T-helper 17 cell (primary cell): ENCODE data around the gene BCAS3. TPM values are rescaled to one million over a fixed set of nuclear protein-coding genes. Genes with fewer than 3 reads are reported as not detected.
A peak's percentile ranks its signal among the peaks of the same experiment; 100 is the strongest.

Experiments used
- ATAC-seq: fragments of 150-1000 bp; cut with Tn5 transposase; 2 replicates; pipeline ENCODE4 v1.10.0; 2021; ENCODE audit warnings: mild to moderate bottlenecking, moderate library complexity
- DNase-seq, 3 donors: peaks; one replicate each; pipeline versions ENCODE4 v3.0.0 to v3.0.0-alpha.2; 2020 to 2021
- H3K9me3 ChIP-seq: one replicate; pipeline ENCODE4 v1.7.0; 2013; ENCODE audit warnings: low read length, mild to moderate bottlenecking; ENCODE audit not compliant: control insufficient read depth, poor library complexity, severe bottlenecking
- H3K27ac Mint-ChIP-seq: one replicate; pipeline ENCODE4 v1.8.0; 2022; ENCODE audit warnings: mild to moderate bottlenecking, moderate library complexity, mixed read lengths
- H3K27me3 Mint-ChIP-seq: one replicate; pipeline ENCODE4 v1.8.0; 2022; ENCODE audit warnings: mixed read lengths
- H3K36me3 Mint-ChIP-seq: one replicate; pipeline ENCODE4 v1.8.0; 2022; ENCODE audit warnings: low read depth, mixed read lengths
- H3K4me1 Mint-ChIP-seq: one replicate; pipeline ENCODE4 v1.8.0; 2022; ENCODE audit warnings: mild to moderate bottlenecking, mixed read lengths
- H3K4me3 Mint-ChIP-seq: one replicate; pipeline ENCODE4 v1.8.0; 2022; ENCODE audit warnings: mild to moderate bottlenecking, moderate library complexity, mixed read lengths
- total RNA-seq, 4 donors: library from RNA in 2 of 4; stranded (reverse) in 2 of 4; gene quantifications; one replicate each; pipeline ENCODE4 v1.2.3 and lab custom pipeline; 2022 to 2026

BCAS3 gene
- total RNA-seq, 2 donors from 2014 or later: 39.0 to 50.0 TPM

DNA sequence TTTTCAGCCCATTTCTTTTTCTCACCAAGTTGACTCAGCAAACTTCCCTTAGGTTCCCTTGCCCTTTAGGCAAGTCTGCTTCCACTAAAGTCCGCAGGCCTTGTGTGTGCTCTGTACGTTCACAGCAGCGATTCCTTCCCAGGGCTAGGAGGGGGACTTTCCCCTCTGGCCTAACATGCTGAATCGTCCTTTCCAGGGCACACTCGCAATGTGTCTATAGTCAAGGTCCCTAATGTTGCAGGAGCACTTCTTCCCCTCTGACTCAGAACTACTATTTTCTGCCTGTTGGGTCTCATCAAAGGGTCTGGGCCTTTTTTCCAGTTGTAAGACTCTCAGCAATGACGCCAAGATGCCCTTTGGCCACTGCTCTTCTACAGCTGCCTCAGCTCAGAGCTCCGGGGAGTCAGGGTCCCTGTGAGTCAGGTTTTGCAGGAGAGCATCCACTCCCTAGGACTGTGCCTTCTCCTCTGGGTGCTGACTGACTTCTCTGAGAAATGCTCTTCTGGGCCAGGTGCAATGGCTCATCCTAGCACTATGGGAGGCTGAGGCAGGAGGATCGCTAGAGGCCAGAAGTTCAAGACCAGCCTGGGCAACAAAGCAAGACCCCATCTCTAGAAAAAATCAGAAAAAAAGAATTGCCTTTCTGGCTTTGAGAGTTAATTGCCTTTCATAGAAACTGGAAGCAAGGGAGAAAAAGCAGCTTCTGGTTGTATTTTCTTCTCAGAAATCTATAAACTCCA is 657.6 kb downstream of the BCAS3 start:
- ATAC-seq (no peak), DNase-seq (no peak)
- H3K36me3 Mint-ChIP-seq: no peaks in the 10 kb centered on the region
- H3K4me3 Mint-ChIP-seq: no peak overlapping the region
- no peaks in the 10 kb centered on the region for H3K27me3 Mint-ChIP-seq
- H3K9me3 ChIP-seq: no peaks in the 10 kb centered on the region
- H3K4me1 Mint-ChIP-seq: peaks cover 3% of the 10 kb centered on the region
- H3K27ac Mint-ChIP-seq: no peak overlapping the region

DNA sequence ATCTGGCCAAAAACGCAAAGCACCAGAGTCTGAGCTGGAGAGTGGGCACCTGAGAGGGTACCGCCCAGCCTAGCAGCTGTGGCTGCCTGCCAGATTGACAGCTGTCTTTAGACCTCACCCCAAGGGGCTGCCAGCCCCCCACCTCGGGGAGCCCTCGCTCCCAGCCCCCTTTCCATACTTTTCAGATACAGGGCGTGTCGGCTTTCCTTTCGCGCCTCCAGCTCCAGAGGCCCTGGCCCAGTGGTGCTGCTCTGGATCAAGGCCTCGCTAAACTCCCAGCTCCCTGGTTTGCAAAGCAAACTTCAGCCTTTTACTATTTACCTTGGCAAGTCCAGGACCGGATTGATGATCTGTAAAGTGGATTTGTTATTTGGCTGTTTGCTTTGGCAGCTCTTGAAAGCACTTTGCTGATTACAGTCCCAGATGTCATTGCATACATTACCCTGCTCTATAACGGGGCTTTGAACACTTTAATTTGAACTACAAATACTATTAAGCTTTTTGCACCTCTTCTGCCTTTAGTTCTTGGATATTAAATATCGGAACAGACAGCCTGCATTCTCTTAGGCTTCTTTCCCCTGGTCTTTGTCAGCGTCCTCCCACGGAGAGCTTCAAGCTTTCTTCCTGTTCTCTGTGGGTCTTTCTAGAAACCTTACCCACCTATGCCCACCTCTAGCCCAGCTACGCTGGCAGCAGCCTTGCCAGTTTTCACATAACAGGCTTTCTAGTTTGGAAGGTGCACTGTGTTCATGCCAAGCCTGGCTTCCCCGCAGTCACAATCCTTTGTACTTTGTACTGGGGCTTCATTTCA is 658.4 kb downstream of the BCAS3 start:
- H3K9me3 ChIP-seq: no peaks in the 10 kb centered on the region
- no peaks in the 10 kb centered on the region for H3K36me3 Mint-ChIP-seq
- DNase-seq (no peak), ATAC-seq (no peak)
- H3K4me1 Mint-ChIP-seq: no peaks in the 10 kb centered on the region
- H3K27me3 Mint-ChIP-seq: no peaks in the 10 kb centered on the region
- no peak overlapping the region for H3K27ac Mint-ChIP-seq
- H3K4me3 Mint-ChIP-seq: no peak overlapping the region

DNA sequence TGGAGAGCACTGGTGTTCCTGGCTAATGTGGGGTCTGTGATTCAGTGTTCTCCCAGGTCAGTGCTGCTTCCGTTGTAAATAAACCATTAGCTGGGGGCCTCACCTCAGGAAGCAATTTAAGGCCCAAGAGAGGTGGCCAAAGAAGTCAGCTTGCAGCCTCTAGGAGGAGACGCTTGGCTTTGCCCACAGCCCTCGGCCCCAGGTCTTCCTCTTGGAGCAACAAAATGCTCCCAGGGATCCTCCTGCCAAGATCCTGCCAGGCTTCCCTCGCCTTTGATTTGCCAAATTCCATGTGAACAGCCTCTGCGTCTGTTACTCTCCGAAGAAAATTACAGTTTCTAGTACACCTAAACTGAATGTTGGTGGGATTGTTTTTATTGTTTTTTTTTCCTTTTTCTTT is 659.6 kb downstream of the BCAS3 start:
- DNase-seq (no peak), ATAC-seq (no peak)
- Mint-ChIP-seq H3K4me3 (no peak overlapping the region), H3K4me1 (no peaks in the 10 kb centered on the region), H3K36me3 (no peaks in the 10 kb centered on the region), H3K27me3 (no peaks in the 10 kb centered on the region), H3K27ac (no peak overlapping the region)
- no peaks in the 10 kb centered on the region for H3K9me3 ChIP-seq

DNA sequence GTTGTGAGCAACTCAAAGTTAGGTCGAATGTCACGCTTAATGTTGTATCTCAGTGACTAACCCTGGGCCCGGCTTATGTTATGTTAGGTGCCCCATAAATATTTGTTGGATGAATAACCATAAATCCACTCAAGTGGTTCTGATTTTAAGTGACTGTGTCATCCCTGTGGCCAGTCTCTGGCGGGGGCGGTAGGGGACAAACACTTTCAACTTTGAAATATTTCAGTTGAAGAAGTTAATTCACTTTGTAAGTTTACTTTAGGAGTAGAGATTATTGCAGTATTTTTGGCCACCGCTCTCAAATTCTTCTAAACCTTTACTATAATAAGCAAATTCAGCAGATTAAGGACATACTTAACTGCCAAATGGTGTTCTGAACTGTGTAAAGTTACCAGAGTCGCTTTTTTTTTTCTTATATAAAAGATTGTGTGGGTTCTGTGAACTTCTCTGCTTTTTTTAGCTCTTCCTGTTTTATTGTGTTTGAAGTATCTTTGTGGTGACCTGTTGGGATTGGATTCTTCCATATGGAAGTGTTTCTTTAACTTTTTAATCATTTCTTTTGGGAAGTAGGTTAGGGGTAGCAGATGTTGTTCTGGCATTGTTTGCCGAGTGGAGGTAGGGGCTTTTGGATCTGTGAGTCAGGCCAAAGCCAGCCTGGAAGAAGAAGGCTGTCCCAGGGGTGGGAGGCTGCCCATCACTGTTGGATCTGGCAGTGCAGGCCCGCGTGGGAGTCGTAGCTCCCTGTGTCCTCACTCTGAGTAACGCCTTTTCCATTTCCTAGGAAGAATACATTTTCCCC is 660.5 kb downstream of the BCAS3 start:
- no peaks in the 10 kb centered on the region for H3K9me3 ChIP-seq
- Mint-ChIP-seq H3K36me3 (no peaks in the 10 kb centered on the region), H3K27me3 (no peaks in the 10 kb centered on the region), H3K27ac (peak overlapping the region; percentile 11), H3K4me3 (no peak overlapping the region), H3K4me1 (no peaks in the 10 kb centered on the region)
- DNase-seq (no peak), ATAC-seq (no peak)

DNA sequence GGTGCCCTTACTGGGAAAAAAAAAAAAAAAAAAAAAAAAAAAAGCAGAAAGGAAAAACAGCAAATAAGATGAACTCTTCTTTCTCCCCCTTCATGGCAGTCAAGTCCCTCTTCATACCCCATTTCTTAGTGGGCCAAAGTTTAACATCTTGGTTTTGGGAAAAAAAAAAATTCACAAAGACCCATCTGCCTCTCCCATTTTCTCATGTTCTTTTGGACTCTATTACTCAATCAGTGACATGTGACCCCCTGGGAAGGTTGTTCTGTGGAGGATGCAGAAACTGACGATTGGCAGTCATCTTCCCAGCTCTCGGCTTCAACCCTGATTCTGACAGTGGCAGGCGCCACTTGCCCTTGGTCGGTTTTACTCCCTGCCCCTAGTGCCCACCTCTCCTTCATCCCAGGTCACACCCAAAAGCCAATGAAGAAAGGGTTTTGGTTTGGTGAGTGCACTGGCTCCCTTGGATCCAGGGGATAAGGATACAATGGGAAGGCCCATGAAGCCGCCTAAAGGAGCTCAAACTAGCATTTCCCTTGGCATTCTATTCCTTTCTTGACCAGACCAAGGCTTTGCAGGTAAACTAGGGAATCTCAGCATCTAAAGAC is 661.3 kb downstream of the BCAS3 start:
- Mint-ChIP-seq H3K4me3 (no peak overlapping the region), H3K27ac (no peak overlapping the region), H3K36me3 (no peaks in the 10 kb centered on the region), H3K4me1 (no peaks in the 10 kb centered on the region), H3K27me3 (no peaks in the 10 kb centered on the region)
- no peaks in the 10 kb centered on the region for H3K9me3 ChIP-seq
- DNase-seq (no peak), ATAC-seq (no peak)

DNA sequence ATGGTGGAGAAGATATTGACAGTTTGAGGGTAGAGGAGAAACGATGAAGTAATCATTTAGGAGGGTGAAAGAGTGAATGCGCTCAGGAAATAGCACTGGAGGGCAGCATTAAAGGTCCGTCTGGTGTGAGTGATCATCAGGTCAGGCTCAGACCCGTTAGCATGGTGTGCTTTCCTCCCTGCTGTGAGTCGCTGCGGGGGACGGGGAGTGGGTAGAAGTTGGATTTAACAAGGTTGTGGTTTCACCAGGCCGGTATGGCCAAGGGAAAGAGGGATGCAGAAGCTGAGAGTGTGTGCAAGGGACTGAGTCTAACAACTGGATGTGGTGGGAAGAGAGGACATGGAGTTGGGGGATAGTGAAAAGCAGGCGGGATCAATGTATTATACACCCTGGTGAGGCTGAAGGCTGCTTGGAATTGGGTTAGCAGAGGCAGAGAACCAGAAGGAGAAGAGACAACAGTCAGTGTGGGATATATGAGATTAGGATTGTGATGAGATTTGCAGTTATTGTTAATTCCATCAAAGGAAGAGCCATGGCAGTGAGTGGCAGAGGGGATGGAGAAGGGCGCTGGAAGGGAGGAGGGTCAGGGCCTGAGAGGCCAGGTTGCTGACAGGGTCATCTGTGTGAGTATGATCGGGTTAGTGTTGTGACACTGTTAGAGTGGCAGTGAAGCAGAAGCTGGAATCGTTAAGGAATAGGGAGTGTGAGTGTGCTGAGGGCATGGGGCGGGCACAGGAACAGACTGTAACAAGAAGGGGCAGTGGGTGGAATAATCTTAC is 663.0 kb downstream of the BCAS3 start:
- no peaks in the 10 kb centered on the region for H3K36me3 Mint-ChIP-seq
- no peak overlapping the region for H3K27ac Mint-ChIP-seq
- DNase-seq (no peak), ATAC-seq (no peak)
- H3K4me3 Mint-ChIP-seq: no peak overlapping the region
- H3K9me3 ChIP-seq: no peaks in the 10 kb centered on the region
- H3K4me1 Mint-ChIP-seq: no peaks in the 10 kb centered on the region
- no peaks in the 10 kb centered on the region for H3K27me3 Mint-ChIP-seq

DNA sequence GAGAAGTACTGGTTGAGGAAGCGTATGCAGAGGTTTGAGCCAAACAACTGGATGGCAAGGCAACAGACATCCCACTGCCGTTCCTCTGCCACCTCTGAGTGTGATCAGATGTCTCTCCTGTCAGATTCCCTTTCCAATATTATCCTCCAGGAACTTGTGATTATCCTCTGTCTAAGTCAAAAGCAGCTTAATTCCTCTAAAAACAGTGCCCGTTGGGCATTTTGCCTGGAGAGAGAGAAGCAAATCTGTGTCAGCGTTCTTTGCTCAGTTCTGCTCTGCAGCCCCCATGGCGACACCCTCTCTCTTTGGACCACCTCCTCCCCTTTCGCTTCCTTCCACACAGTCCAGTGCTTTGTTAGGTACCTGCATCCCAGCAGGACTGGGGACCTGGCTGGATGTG is 665.9 kb downstream of the BCAS3 start:
- ATAC-seq: no peak
- Mint-ChIP-seq H3K27ac (no peak overlapping the region), H3K4me1 (no peaks in the 10 kb centered on the region), H3K36me3 (no peaks in the 10 kb centered on the region), H3K27me3 (no peaks in the 10 kb centered on the region), H3K4me3 (no peak overlapping the region)
- DNase-seq: no peak
- no peaks in the 10 kb centered on the region for H3K9me3 ChIP-seq

DNA sequence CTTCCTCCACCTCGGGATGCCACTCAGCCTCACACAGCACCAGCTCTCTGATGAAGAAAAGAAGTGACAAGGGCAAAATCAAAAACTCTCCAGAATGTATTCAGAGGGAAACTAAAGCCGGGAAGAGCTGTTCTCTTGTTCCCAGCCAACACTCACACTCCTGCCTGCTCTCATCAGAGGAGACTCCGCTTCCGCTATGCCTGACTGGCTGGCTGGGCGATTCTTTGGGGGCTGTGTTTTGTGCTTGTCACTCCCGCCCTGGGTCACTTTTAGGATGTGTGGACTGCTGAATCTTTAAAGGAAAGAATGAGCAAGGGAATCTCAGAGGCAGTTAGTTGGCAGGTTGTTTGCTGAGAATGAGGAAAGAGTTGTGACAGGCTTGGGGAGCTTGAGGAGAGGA is 667.4 kb downstream of the BCAS3 start:
- DNase-seq (no peak), ATAC-seq (no peak)
- no peaks in the 10 kb centered on the region for H3K9me3 ChIP-seq
- Mint-ChIP-seq H3K4me3 (no peak overlapping the region), H3K4me1 (no peaks in the 10 kb centered on the region), H3K27ac (no peak overlapping the region), H3K36me3 (no peaks in the 10 kb centered on the region), H3K27me3 (no peaks in the 10 kb centered on the region)

DNA sequence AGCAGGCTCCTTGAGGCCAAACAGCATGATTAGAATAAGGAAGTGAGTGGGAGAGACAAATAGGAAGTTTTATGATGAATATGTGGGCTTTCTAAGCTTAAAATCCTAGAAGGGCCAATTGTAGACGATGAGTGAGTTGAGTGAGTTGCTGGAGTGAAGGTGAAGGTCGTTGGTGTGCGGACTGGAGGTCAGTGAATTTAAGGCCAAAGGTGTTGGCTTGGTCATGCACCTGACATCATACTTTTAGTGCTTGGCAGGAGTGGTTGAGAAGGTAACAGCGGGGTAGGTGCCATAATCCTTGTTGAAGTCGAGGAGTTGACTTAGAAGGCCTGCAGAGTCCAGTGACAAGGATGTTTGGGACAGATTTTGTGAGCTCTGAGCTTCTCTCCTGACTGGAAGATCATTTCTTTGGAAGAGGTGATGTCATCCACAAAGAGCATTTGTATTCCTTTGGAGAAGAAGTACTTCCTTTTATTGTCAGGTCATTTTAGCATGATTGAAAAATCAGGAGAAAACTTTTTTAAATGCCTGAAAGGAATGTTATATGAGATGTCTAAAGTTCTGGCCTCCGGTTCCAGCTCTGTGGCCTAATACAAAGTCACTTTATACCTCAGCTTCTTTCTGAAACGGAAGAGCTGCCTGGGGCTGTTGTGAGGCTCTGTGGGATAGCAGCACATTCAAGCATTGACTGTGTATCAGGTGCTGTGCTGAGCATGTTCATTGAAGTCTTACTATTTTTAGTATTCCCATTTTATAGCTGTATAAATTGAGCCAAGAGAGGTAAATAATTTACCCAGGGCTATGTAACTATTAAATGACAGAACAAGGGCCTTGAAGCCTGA is 668.4 kb downstream of the BCAS3 start:
- H3K27me3 Mint-ChIP-seq: no peaks in the 10 kb centered on the region
- H3K4me1 Mint-ChIP-seq: no peaks in the 10 kb centered on the region

DNA sequence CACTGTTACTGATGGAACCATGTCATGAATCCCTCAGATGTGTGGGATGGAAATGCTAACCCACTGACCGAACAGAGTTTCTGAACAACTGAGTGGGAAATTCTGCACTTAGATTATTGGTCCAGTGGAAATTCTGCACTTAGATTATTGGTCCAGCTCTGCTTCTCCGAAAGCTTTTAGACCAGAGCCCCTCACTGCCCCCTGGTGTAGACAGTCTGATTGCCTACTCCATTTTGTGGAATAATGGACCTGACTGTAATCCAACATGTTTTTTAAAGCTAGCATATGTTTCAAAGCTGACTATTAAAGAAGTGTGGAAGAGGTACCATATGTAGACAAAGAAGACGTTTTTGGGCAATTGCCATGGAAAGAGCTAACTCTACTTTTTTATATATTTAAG is 671.7 kb downstream of the BCAS3 start:
- H3K9me3 ChIP-seq: no peaks in the 10 kb centered on the region
- no peaks in the 10 kb centered on the region for H3K27me3 Mint-ChIP-seq
- no peak overlapping the region for H3K27ac Mint-ChIP-seq
- no peak overlapping the region for H3K4me3 Mint-ChIP-seq
- H3K36me3 Mint-ChIP-seq: no peaks in the 10 kb centered on the region
- ATAC-seq: no peak
- no peak for DNase-seq
- no peaks in the 10 kb centered on the region for H3K4me1 Mint-ChIP-seq

More for the DNA sequence above, 668.4 kb downstream of the BCAS3 start:
- DNase-seq (no peak), ATAC-seq (no peak)
- no peak overlapping the region for H3K27ac Mint-ChIP-seq
- H3K36me3 Mint-ChIP-seq: no peaks in the 10 kb centered on the region
- no peaks in the 10 kb centered on the region for H3K9me3 ChIP-seq
- no peak overlapping the region for H3K4me3 Mint-ChIP-seq

DNA sequence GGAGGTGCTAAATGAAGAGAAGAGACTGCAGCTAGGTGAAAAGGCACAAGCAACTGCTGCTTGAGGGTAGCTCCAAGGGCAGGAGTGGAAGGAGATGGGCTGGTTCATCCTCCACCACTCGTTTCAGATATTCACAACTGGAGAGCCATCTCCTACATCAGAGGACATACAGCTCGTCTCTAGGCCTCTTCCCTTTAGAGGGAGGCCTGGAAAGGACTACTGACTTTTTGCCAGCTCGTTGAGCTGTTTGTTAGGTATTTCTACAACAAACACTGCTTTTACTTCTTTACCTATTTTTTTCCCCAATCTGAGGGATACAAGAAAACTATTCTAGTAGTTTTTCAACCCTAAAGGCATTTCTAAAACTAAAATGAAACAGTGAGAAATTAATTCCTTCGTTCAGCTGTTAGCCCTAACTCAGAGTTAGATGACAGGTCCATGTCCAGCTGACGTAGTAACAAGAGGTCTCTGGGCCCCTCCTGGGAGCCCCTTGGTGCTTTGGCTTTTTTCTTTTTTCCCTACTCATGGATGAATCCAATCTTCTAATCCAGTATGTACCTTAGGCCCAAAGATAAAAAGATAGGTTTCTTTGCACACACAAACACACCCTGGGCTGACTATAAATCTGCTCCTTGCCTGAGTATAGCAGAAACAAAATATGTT is 674.2 kb downstream of the BCAS3 start:
- H3K36me3 Mint-ChIP-seq: no peaks in the 10 kb centered on the region
- ATAC-seq: no peak

More for the DNA sequence above, 674.2 kb downstream of the BCAS3 start:
- H3K4me1 Mint-ChIP-seq: no peaks in the 10 kb centered on the region
- DNase-seq: no peak
- H3K9me3 ChIP-seq: no peaks in the 10 kb centered on the region
- no peak overlapping the region for H3K4me3 Mint-ChIP-seq
- H3K27me3 Mint-ChIP-seq: no peaks in the 10 kb centered on the region
- H3K27ac Mint-ChIP-seq: no peak overlapping the region
